HG03135 (cell line): ENCODE measurements around the gene ABCF1.
A peak's percentile ranks its signal among the peaks of the same experiment; 100 is the strongest.

ENCODE experiments used
- ATAC-seq: cut with Tn5 transposase; IDR thresholded peaks from one replicate; pipeline ENCODE4 v1.9.1; 2021; ENCODE audit warnings: mild to moderate bottlenecking, moderate library complexity; ENCODE audit not compliant: unreplicated experiment

The ABCF1 gene

GRCh38 chr6:30618270-30618797 is 47.1 kb downstream of the ABCF1 start:
- ATAC-seq, result no peak

GRCh38 chr6:30619561-30619960 is 48.3 kb downstream of the ABCF1 start:
- ATAC-seq, result no peak

GRCh38 chr6:30625511-30625910 is 54.3 kb downstream of the ABCF1 start:
- ATAC-seq, result no peak

- ATAC-seq, result peak; percentile 78
Observed at GRCh38 chr6:30626484-30627366, 55.5 kb downstream of the ABCF1 start, which contains the start of gene ATAT1. Gene ATAT1 (plus strand): TSS chr6:30626874.

- no peak for ATAC-seq
Observed at GRCh38 chr6:30635834-30636233, 64.6 kb downstream of the ABCF1 start.

GRCh38 chr6:30640481-30640880 is 69.2 kb downstream of the ABCF1 start:
- ATAC-seq, result no peak

- no peak for ATAC-seq
Observed at GRCh38 chr6:30641048-30641447, 69.8 kb downstream of the ABCF1 start.
